Measurements from ENCODE around the gene PRR16.
"Not testable (repeated sequence)": the region's sequence is repeated elsewhere in the genome, so short reads cannot be mapped to it uniquely, and the experiment has no call there.

PRR16 gene

GRCh38 chr5:120678279-120678678, 214.2 kb downstream of the PRR16 start:
- no peak for DNase-seq

GRCh38 chr5:120682851-120683250, 218.8 kb downstream of the PRR16 start:
- no peak for DNase-seq

- no peak for DNase-seq
Observed at GRCh38 chr5:120683580-120683979, 219.5 kb downstream of the PRR16 start.

- DNase-seq = no peak
Observed at GRCh38 chr5:120684213-120684612, 220.1 kb downstream of the PRR16 start.

GRCh38 chr5:120684749-120685415, 220.8 kb downstream of the PRR16 start:
- no peak for DNase-seq

GRCh38 chr5:120690621-120691407, 226.7 kb downstream of the PRR16 start:
- DNase-seq = no peak

- no peak for DNase-seq
Observed at GRCh38 chr5:120692325-120692724, 228.2 kb downstream of the PRR16 start.

GRCh38 chr5:120695368-120695880, 231.3 kb downstream of the PRR16 start:
- no peak for DNase-seq

- no peak for DNase-seq
Observed at GRCh38 chr5:120697147-120697546, 233.0 kb downstream of the PRR16 start.

GRCh38 chr5:120697670-120698327, 233.7 kb downstream of the PRR16 start:
- DNase-seq = not testable (repeated sequence)

GRCh38 chr5:120700653-120701052, 236.6 kb downstream of the PRR16 start:
- DNase-seq = not testable (repeated sequence)

- not testable (repeated sequence) for DNase-seq
Observed at GRCh38 chr5:120702817-120703538, 238.9 kb downstream of the PRR16 start.

- no peak for DNase-seq
Observed at GRCh38 chr5:120703918-120704587, 240.0 kb downstream of the PRR16 start.

GRCh38 chr5:120706877-120707276, 242.8 kb downstream of the PRR16 start:
- DNase-seq = no peak

GRCh38 chr5:120717381-120717780, 253.3 kb downstream of the PRR16 start:
- no peak for DNase-seq

GRCh38 chr5:120730214-120730613, 266.1 kb downstream of the PRR16 start:
- no peak for DNase-seq

- DNase-seq = no peak
Observed at GRCh38 chr5:120734033-120734432, 269.9 kb downstream of the PRR16 start.

- no peak for DNase-seq
Observed at GRCh38 chr5:120735076-120735475, 271.0 kb downstream of the PRR16 start.

All from kidney glomerular epithelial cell (primary cell).